Activated CD4-positive, alpha-beta T cell treated with anti-CD3 and anti-CD28 coated beads, Interleukin-2, amount 10 ng/mL, durations not matched to agents 24 days and 14 days (primary cell): ENCODE data around the gene COL18A1. TPM values are rescaled to one million over a fixed set of nuclear protein-coding genes. Genes with fewer than 3 reads are reported as not detected.

ENCODE experiments used
- DNase-seq: peaks from one replicate; pipeline ENCODE4 v3.0.0; 2022
- H3K27ac Mint-ChIP-seq: one replicate; pipeline ENCODE4 v1.8.0; 2022; ENCODE audit warnings: mild to moderate bottlenecking, mixed read lengths
- H3K27me3 Mint-ChIP-seq: one replicate; pipeline ENCODE4 v1.8.0; 2022; ENCODE audit warnings: mixed read lengths
- H3K36me3 Mint-ChIP-seq: one replicate; pipeline ENCODE4 v1.8.0; 2022; ENCODE audit warnings: low read depth, mild to moderate bottlenecking, mixed read lengths
- H3K4me1 Mint-ChIP-seq: one replicate; pipeline ENCODE4 v1.8.0; 2021; ENCODE audit warnings: mixed read lengths
- H3K4me3 Mint-ChIP-seq: one replicate; pipeline ENCODE4 v1.8.0; 2022; ENCODE audit warnings: mild to moderate bottlenecking, moderate library complexity, mixed read lengths
- H3K9me3 Mint-ChIP-seq: one replicate; pipeline ENCODE4 v1.8.0; 2021; ENCODE audit warnings: mixed read lengths
- intact Hi-C: fragments of 100-400 bp; cut with micrococcal nuclease; formaldehyde crosslinking; loops from one replicate; pipeline ENCODE4 v1.15.1; 2023
- total RNA-seq: library from RNA; stranded (reverse); gene quantifications from 2 replicates; pipeline ENCODE4 v1.2.3, GENCODE V29; 2022

Gene COL18A1
- total RNA-seq, 1 donor from 2014 or later, result 3.2 TPM

GRCh38 chr21:45424854-45425795 is 20.2 kb downstream of the COL18A1 start:
- no peak overlapping the region for H3K27ac Mint-ChIP-seq

GRCh38 chr21:45427331-45428271 is 22.6 kb downstream of the COL18A1 start:
- intact Hi-C loops, result no loop called here
- no peak for DNase-seq
- Mint-ChIP-seq H3K9me3 (no peaks in the 10 kb centered on the region), H3K36me3 (no peaks in the 10 kb centered on the region), H3K27me3 (no peaks in the 10 kb centered on the region), H3K4me1 (no peaks in the 10 kb centered on the region), H3K27ac (no peak overlapping the region), H3K4me3 (no peak overlapping the region)

More at GRCh38 chr21:45424854-45425795, 20.2 kb downstream of the COL18A1 start:
- Mint-ChIP-seq H3K4me3 (no peak overlapping the region), H3K36me3 (no peaks in the 10 kb centered on the region), H3K9me3 (no peaks in the 10 kb centered on the region), H3K4me1 (no peaks in the 10 kb centered on the region), H3K27me3 (no peaks in the 10 kb centered on the region)
- intact Hi-C loops, result no loop called here
- no peak for DNase-seq

GRCh38 chr21:45428534-45428933 is 23.6 kb downstream of the COL18A1 start:
- Mint-ChIP-seq H3K36me3 (no peaks in the 10 kb centered on the region), H3K9me3 (no peaks in the 10 kb centered on the region), H3K4me3 (no peak overlapping the region), H3K4me1 (no peaks in the 10 kb centered on the region), H3K27me3 (no peaks in the 10 kb centered on the region), H3K27ac (no peak overlapping the region)
- intact Hi-C loops, result no loop called here
- DNase-seq, result no peak

GRCh38 chr21:45429221-45430175 is 24.5 kb downstream of the COL18A1 start:
- H3K9me3 Mint-ChIP-seq, result no peaks in the 10 kb centered on the region
- no peak overlapping the region for H3K27ac Mint-ChIP-seq
- H3K4me3 Mint-ChIP-seq, result no peak overlapping the region
- intact Hi-C loops, result no loop called here
- H3K36me3 Mint-ChIP-seq, result no peaks in the 10 kb centered on the region
- no peaks in the 10 kb centered on the region for H3K4me1 Mint-ChIP-seq
- H3K27me3 Mint-ChIP-seq, result no peaks in the 10 kb centered on the region
- no peak for DNase-seq

- Mint-ChIP-seq H3K4me3 (no peak overlapping the region), H3K27ac (no peak overlapping the region), H3K27me3 (no peaks in the 10 kb centered on the region), H3K36me3 (no peaks in the 10 kb centered on the region), H3K9me3 (no peaks in the 10 kb centered on the region), H3K4me1 (no peaks in the 10 kb centered on the region)
- intact Hi-C loops, result no loop called here
- DNase-seq, result no peak
Observed at GRCh38 chr21:45430521-45431501, 25.8 kb downstream of the COL18A1 start.

GRCh38 chr21:45431781-45432572 is 27.0 kb downstream of the COL18A1 start:
- Mint-ChIP-seq H3K36me3 (no peaks in the 10 kb centered on the region), H3K4me3 (no peak overlapping the region), H3K27me3 (no peaks in the 10 kb centered on the region), H3K4me1 (no peaks in the 10 kb centered on the region), H3K27ac (no peak overlapping the region), H3K9me3 (no peaks in the 10 kb centered on the region)
- DNase-seq, result no peak
- intact Hi-C loops, result no loop called here

GRCh38 chr21:45432575-45433255 is 27.8 kb downstream of the COL18A1 start:
- no peak overlapping the region for H3K27ac Mint-ChIP-seq
- no peak overlapping the region for H3K4me3 Mint-ChIP-seq
- intact Hi-C loops, result no loop called here
- no peaks in the 10 kb centered on the region for H3K9me3 Mint-ChIP-seq
- H3K36me3 Mint-ChIP-seq, result no peaks in the 10 kb centered on the region
- no peaks in the 10 kb centered on the region for H3K27me3 Mint-ChIP-seq
- DNase-seq, result no peak
- H3K4me1 Mint-ChIP-seq, result no peaks in the 10 kb centered on the region

- Mint-ChIP-seq H3K27ac (no peak overlapping the region), H3K4me1 (no peaks in the 10 kb centered on the region), H3K4me3 (no peak overlapping the region), H3K36me3 (no peaks in the 10 kb centered on the region), H3K9me3 (no peaks in the 10 kb centered on the region), H3K27me3 (no peaks in the 10 kb centered on the region)
- intact Hi-C loops, result no loop called here
- no peak for DNase-seq
Observed at GRCh38 chr21:45433301-45433700, 28.3 kb downstream of the COL18A1 start.

- Mint-ChIP-seq H3K4me1 (no peaks in the 10 kb centered on the region), H3K4me3 (no peak overlapping the region), H3K27ac (no peak overlapping the region), H3K9me3 (no peaks in the 10 kb centered on the region), H3K36me3 (no peaks in the 10 kb centered on the region), H3K27me3 (no peaks in the 10 kb centered on the region)
- no peak for DNase-seq
- intact Hi-C loops, result no loop called here
Observed at GRCh38 chr21:45433911-45434644, 29.1 kb downstream of the COL18A1 start.

- intact Hi-C loops, result no loop called here
- Mint-ChIP-seq H3K9me3 (no peaks in the 10 kb centered on the region), H3K4me1 (no peaks in the 10 kb centered on the region)
Observed at GRCh38 chr21:45434645-45435217, 29.8 kb downstream of the COL18A1 start.

More at GRCh38 chr21:45434645-45435217, 29.8 kb downstream of the COL18A1 start:
- H3K27ac Mint-ChIP-seq, result no peak overlapping the region
- DNase-seq, result no peak
- H3K27me3 Mint-ChIP-seq, result no peaks in the 10 kb centered on the region
- no peaks in the 10 kb centered on the region for H3K36me3 Mint-ChIP-seq
- no peak overlapping the region for H3K4me3 Mint-ChIP-seq
